GM12878 (cell line): ENCODE measurements around the gene GGCX. TPM values are rescaled to one million over a fixed set of nuclear protein-coding genes. Genes with fewer than 3 reads are reported as not detected.

Experiments
- BCLAF1 ChIP-seq: fragments of 450-650 bp; IDR thresholded peaks from 2 replicates; pipeline ENCODE4 v1.6.1; 2017; ENCODE audit warnings: antibody characterized with exemption, mild to moderate bottlenecking, moderate library complexity
- BMI1 ChIP-seq: fragments of 450-650 bp; IDR thresholded peaks from 2 replicates; pipeline ENCODE4 v1.6.1; 2016; ENCODE audit warnings: mild to moderate bottlenecking, moderate library complexity, borderline replicate concordance
- CREB1 ChIP-seq: IDR thresholded peaks from 2 replicates; pipeline ENCODE4 v1.6.1; 2012; ENCODE audit warnings: low read depth, mild to moderate bottlenecking, inconsistent platforms
- EP300 ChIP-seq, 2 experiments: fragments of 150-350 bp in 1 of 2; IDR thresholded peaks; 2 replicates each; pipeline ENCODE4 v1.6.1; 2011 to 2012; ENCODE audit warnings: low read depth in 2 of 2, low read length in 2 of 2, borderline replicate concordance in 1 of 2, improper control_type of control experiment in 1 of 2, inconsistent platforms in 1 of 2; ENCODE audit not compliant: control insufficient read depth in 1 of 2
- ESRRA ChIP-seq: IDR thresholded peaks from 2 replicates; pipeline ENCODE4 v1.6.1; 2012; ENCODE audit warnings: mild to moderate bottlenecking, low read length, improper control_type of control experiment
- FOXM1 ChIP-seq: IDR thresholded peaks from 2 replicates; pipeline ENCODE4 v1.6.1; 2012; ENCODE audit warnings: low read depth, mild to moderate bottlenecking, inconsistent platforms, low read length, moderate library complexity
- GATAD2B ChIP-seq: fragments of 450-650 bp; conservative IDR thresholded peaks from 2 replicates; pipeline ENCODE4 v1.6.1; 2017; ENCODE audit warnings: low read depth, mild to moderate bottlenecking, moderate library complexity
- MEF2B ChIP-seq: fragments of 450-650 bp; IDR thresholded peaks from 2 replicates; pipeline ENCODE4 v1.6.1; 2018; ENCODE audit warnings: mild to moderate bottlenecking, moderate library complexity; ENCODE audit not compliant: partially characterized antibody, poor library complexity, severe bottlenecking
- MYC ChIP-seq: IDR thresholded peaks from 2 replicates; pipeline ENCODE4 v1.6.1; 2011; ENCODE audit warnings: mild to moderate bottlenecking, low read length, moderate library complexity, inconsistent platforms; ENCODE audit not compliant: insufficient read depth, insufficient replicate concordance, insufficient read length, severe bottlenecking
- NKRF ChIP-seq: fragments of 450-650 bp; conservative IDR thresholded peaks from 2 replicates; pipeline ENCODE4 v1.6.1; 2017; ENCODE audit warnings: mild to moderate bottlenecking, moderate library complexity
- NR2F1 ChIP-seq: fragments of 450-650 bp; conservative IDR thresholded peaks from 2 replicates; pipeline ENCODE4 v1.6.1; 2017; ENCODE audit warnings: mild to moderate bottlenecking
- NRF1 ChIP-seq: conservative IDR thresholded peaks from 2 replicates; pipeline ENCODE4 v1.6.1; 2011; ENCODE audit warnings: mild to moderate bottlenecking, low read depth, low read length, improper control_type of control experiment
- PKNOX1 ChIP-seq: fragments of 450-650 bp; IDR thresholded peaks from 2 replicates; pipeline ENCODE4 v1.6.1; 2016; ENCODE audit warnings: mild to moderate bottlenecking
- RB1 ChIP-seq: fragments of 450-650 bp; formaldehyde crosslinking; IDR thresholded peaks from 2 replicates; pipeline ENCODE4 v1.6.1; 2017; ENCODE audit warnings: mild to moderate bottlenecking, borderline replicate concordance
- RBBP5 ChIP-seq: fragments of 200-600 bp; sonication (generic); conservative IDR thresholded peaks from 2 replicates; pipeline ENCODE4 v1.6.1; 2016
- SIX5 ChIP-seq: IDR thresholded peaks from 2 replicates; pipeline ENCODE4 v1.6.1; 2011; ENCODE audit warnings: mild to moderate bottlenecking, low read depth, low read length, moderate library complexity; ENCODE audit not compliant: severe bottlenecking
- ZBTB4 ChIP-seq: fragments of 450-650 bp; formaldehyde crosslinking; IDR thresholded peaks from 2 replicates; pipeline ENCODE4 v1.4.0; 2022; ENCODE audit warnings: mild to moderate bottlenecking, moderate library complexity
- polyA plus RNA-seq, 11 experiments: library from polyadenylated mRNA; depleted of rRNA in 4 of 11; unstranded in 6 of 11; stranded (reverse) in 5 of 11; fragments of >200 nt; fragmentation: Nextera tagmentation in 4 of 11; fragmentation: Illumina TruSeq in 1 of 11; extraction: Ambion mirVana in 4 of 11; extraction: Trizol in 1 of 11; gene quantifications; 1 replicate in 1 of 11; 2 replicates in 10 of 11; pipeline versions ENCODE4 v1.2.1 to v1.2.3, GENCODE V29; 2011 to 2016; ENCODE audit warnings: inconsistent platforms in 2 of 11, missing spikeins in 2 of 11, low read depth in 1 of 11
- total RNA-seq, 4 experiments: library from RNA; depleted of rRNA in 3 of 4; stranded (reverse); fragments of >200 nt in 3 of 4; fragmentation: Illumina TruSeq in 1 of 4; extraction: Trizol in 1 of 4; gene quantifications; 2 replicates each; pipeline versions ENCODE4 v1.2.1 to v1.2.3, GENCODE V29; 2013 to 2021

Gene GGCX
- total and polyA plus RNA-seq, 10 of the 15 experiments (the other 5 are each of a cell fraction or from before 2014, with no cell fraction given) = 18.1 to 52.7 (median 25.0) TPM

GRCh38 chr2:85595301-85596025 lies 34.2 kb upstream of the GGCX start, which contains the start of gene RNF181 (continued):
- TF ChIP-seq PKNOX1 = peak; percentile 36; the same call in 1 of the 2 replicates
- TF ChIP-seq EP300 (IDR thresholded peaks at IDR 0.05; ENCODE audit: borderline replicate concordance in 1 of 2, control insufficient read depth in 1 of 2, low read depth in 2 of 2, low read length in 2 of 2) = no peak
- TF ChIP-seq NRF1 = no peak
- peak; percentile 38; the same call in 1 of the 2 replicates for TF ChIP-seq RB1
- TF ChIP-seq RBBP5 = no peak
- TF ChIP-seq NKRF = peak; percentile 72
- no peak for TF ChIP-seq BCLAF1
- no peak; the same call in none of the 2 replicates for TF ChIP-seq GATAD2B
- TF ChIP-seq MEF2B = no peak
- TF ChIP-seq FOXM1 = no peak
- TF ChIP-seq SIX5 = no peak
- TF ChIP-seq CREB1 = peak; percentile 81
- no peak for TF ChIP-seq ESRRA
- no peak for TF ChIP-seq MYC
- TF ChIP-seq BMI1 = no peak
- TF ChIP-seq ZBTB4 (CRISPR knock-in tag) = no peak
- TF ChIP-seq NR2F1 = no peak
